Activated CD4-positive, CD25-positive, alpha-beta regulatory T cell treated with anti-CD3 and anti-CD28 coated beads, Interleukin-2, amount 50 U/mL, for 72 hours (primary cell): Measurements from ENCODE around the gene TFF3.

Experiments
- DNase-seq: peaks from one replicate; pipeline ENCODE4 v3.0.0; 2021

TFF3 gene

GRCh38 chr21:42287193-42288083, 27.8 kb downstream of the TFF3 start:
- no peak for DNase-seq

DNA sequence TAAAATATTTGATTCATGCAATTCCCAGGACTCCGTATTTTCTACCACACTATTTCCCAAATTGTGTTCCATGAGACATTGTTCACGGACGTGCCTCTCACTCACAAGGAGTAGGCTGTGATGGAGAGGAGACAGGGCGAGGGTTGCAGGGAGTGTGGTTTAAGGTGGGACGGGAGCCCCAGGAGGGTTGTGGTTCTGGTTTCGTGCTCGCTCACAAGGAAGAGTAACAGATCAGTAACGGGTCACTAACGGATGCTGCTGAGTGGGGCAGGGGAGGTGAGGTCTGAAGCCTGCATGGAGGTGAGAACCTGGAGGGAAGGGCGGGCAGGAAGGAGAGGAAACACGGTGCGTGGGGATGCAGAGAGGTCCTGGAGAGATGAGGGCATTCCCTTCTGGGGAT, 28.8 kb downstream of the TFF3 start:
- DNase-seq: no peak

DNA sequence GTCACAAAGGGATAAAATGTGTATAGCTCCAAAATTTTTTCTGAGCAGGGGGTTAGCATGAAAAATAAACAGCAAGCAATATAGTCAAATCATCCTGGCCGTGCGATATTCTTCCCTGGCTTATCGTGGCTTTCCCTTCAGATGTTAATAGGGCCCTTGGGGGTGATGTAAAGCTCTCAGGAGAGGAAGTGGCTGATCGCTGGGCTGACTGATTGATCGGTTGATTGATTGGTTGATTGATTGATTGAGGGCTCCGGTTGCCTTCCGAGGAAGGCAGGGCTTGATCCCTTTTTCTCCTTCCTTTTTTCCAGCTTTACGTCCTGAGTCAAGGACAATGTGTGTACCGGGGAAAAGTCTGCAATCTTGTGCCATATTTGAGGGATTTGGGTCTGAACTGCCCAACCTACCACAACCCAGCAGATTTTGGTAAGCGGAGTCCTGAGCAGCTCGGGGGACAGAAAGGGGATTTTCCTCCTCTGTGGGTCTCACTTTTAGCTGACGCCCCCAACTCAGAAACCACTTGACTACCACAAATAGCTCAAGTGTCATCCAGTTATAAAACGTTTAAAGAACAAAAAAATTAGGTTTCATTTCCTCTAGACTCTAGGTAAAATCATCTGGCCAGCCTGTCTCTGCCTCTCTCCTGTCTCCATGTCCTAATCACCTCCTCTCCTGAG, 29.5 kb downstream of the TFF3 start:
- DNase-seq: no peak

DNA sequence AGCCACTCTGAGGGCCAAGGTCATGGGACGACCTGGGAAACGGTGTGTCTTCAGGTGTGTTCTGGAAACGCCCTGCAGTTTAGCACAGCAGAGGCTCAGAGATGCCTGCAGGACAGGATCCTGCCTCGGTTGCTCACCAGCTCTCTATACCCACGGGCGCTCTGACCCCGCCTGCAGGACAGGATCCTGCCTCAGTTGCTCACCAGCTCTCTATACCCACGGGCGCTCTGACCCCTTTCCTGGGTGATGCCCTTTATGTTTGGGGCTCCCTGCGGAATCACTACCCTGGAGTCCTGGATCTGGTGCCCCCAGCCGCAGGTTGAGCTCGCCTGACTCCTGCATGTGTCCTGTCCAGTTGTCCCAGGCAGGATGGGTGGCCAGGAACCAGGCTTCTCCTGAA, 32.5 kb downstream of the TFF3 start:
- no peak for DNase-seq

GRCh38 chr21:42282021-42282420, 33.2 kb downstream of the TFF3 start:
- no peak for DNase-seq

GRCh38 chr21:42281181-42281680, 34.0 kb downstream of the TFF3 start:
- no peak for DNase-seq

DNA sequence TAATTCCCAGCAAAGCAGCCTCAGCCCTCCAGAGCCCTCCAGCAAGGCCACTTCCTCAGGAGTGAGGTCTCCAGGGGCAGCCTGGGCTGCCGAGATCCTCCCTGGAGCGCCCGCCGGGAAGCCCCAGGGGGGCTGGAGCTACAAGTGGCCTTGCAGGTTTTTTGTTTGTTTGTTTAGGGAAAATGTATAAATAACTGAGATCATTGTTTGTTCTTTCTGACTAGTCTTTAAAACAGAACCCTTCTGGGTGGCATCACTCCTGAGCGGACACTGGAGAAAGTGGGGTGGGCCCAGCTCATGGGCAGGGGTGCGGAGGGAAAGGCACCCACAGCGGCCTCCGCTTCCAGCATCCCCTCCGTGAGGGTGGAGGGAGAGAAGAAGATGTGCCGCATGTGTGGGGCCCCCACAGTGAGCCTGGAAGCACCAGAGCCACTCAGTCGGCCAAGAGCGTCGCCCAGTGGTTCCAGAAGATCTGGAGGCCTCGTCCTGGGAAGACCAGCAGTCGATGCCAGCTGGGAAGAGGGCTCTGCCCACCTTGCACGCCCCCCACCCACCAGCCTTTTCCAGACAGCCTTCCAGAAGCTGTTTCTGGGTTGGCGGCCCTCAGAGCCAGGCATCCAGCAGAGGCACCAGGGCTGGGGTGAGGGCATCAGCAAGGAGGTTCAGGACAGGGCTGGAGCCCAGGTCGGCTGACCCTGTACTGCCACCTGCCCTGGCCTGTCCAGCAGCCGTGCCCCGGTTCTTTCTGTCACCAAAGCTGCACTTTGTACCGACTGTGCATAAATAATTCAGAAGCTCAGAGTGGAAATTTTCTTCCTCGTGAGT, 34.6 kb downstream of the TFF3 start:
- DNase-seq: no peak

DNA sequence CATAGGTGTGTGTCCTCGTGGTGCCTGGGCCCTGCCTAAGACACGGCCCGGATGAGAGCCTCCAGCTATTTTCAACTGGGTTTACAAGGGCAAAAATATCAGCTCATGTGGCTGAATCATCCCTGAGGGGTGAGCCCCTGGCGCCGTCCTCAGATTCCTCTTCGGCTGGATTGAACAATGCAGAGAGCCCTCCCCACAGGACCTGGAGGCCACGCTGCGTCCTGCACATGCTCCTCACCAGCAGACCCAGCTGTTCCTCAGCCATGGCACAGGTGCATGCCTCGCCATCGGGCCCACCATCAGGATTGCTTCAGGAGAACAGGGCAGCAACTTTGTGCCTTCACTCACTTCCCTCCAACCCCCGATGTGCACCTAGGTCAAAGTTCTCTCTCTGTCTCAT, 35.3 kb downstream of the TFF3 start:
- DNase-seq: no peak

GRCh38 chr21:42279341-42279871, 35.8 kb downstream of the TFF3 start:
- no peak for DNase-seq

DNA sequence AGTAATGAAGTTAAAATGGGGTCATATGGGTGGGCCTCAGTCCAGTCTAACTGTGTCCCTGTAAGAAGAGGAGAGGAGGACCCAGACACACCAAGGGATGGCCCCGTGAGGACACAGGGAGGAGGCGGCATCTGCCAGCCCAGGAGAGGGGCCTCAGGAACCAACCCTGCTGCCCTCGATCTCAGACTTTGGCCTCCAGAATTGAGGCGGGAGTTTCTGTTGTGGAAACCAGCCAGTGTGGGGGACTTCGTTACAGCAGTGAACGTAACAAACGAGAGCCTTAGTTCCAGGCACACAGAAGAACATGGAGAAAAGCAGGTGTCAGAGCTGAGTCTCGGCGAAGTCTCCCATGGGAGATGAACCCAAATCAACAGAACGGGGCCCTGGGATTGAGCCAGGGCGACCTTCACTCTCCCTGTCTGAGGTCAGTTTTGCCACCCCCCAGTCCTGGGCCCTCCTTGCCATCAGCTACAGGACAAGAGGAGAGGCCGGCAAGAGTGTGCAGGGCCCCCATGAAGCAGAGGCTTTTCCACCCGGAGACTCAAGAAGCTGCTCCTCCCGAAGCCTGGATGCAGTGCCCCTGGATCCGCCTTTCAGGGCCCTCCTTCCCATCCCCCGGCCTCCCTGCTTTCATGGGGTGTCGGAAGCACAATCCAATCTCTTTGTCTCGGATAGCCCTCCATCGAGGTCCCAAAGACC, 36.6 kb downstream of the TFF3 start:
- DNase-seq: no peak

GRCh38 chr21:42277593-42277992, 37.6 kb downstream of the TFF3 start:
- DNase-seq: no peak

- DNase-seq: no peak
Measured at GRCh38 chr21:42276526-42277154, 38.6 kb downstream of the TFF3 start.

- DNase-seq: no peak
Measured at GRCh38 chr21:42276076-42276475, 39.1 kb downstream of the TFF3 start.

DNA sequence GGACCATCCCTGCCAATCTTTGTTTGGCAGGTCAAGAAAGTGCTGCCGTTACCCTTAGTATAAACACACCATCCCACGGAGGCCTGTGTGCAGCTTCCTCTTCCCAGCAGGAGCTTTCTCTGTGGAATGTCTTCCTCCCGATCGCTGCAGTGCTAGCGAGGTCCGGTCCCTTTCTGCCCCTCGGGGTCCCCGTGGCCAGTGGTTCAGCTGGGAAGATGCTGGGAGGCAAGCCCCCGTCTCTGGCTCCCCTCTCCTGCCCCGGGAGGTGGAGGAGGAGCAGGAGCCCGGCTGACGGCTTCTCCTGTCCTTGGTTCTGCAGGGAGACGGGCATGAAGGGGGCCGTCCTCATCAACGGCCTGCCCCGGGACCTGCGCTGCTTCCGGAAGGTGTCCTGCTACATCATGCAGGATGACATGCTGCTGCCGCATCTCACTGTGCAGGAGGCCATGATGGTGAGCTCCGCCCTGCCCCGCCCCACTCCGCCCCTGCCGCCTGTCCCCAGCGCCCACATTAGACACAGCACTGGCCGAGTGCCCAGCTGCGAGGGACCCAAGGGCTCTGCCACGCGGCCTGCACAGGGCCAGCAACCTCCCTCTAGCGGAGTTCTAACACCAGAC, 42.1 kb downstream of the TFF3 start:
- no peak for DNase-seq

- DNase-seq: no peak
Measured at GRCh38 chr21:42272109-42272962, 42.9 kb downstream of the TFF3 start.

GRCh38 chr21:42271065-42271464, 44.1 kb downstream of the TFF3 start:
- DNase-seq: no peak

GRCh38 chr21:42269386-42269785, 45.8 kb downstream of the TFF3 start:
- no peak for DNase-seq

- DNase-seq: no peak
Measured at GRCh38 chr21:42266971-42267556, 48.1 kb downstream of the TFF3 start.

DNA sequence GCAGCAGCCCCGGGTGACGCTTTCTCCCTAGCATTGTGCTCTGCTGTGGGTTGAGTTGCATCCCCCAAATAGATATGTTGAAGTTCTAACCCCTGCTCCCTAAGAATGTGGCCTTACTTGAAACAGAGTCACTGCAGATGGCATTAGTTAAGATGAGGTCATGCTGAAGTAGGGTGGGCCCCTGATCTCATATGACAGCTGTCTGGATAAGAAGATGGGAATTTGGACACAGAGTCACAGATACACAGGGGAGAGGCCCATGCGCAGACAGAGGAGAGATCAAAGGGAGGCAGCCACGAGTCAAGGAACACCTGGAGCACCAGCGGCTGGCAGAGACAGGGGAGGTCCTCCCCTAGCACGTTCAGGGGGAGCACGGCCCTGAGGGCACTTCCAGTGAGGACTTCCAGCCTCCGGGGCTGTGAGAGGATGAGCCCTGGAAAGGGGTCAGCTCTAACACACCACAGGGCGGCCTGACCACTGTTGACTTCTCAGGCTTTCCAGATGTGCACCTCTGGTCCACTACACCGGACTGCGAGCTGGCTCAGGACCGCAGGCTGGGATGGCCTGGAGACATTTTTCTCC, 49.9 kb downstream of the TFF3 start:
- no peak for DNase-seq
